ENCODE results near the gene NEDD1. TPM values are rescaled to one million over a fixed set of nuclear protein-coding genes. Genes with fewer than 3 reads are reported as not detected.

The NEDD1 gene
- total and polyA plus RNA-seq, 10 of the 15 experiments (the other 5 are each of a cell fraction or from before 2014, with no cell fraction given), result 15.9 to 52.6 (median 28.7) TPM

DNA sequence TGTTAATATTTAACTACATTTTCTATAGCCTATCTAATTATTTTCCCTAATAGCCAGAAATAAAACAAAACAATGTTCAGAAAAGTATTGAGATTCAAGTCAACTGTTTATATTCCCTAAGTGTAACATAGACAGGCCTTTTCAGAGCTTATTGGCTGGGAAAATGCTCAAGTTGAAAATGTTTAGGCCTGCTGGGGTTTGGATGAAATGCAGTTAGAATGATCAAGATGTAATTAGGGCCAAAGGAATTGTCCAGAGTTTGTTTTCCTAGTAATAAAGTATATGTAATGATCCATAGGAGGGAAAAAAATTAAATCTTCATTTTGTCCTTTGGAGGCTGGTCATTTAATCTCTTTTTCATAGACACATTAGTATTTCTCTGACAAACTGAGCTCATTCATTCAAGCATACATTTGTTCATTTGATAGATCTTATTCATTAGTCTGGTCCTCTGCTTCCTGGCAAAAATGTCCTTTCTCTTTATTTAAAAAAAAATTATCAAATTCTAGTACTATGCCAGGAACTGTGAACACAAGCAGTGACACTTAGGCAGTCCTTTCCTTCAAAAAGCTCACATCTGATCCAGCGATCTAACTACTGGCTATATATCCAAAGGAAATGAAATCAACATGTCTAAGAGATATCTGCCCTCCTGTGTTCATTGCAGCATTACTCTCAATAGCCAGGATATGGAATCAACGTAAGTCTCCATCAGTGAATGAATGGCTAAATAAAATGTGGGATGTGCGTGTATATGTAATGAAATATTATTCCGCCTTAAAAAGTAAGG lies 40.1 kb upstream of the NEDD1 start (continued):
- TF ChIP-seq JUND (IDR thresholded peaks at IDR 0.05; ENCODE audit: low read depth, low read length) (no peak), ZNF384 (IDR thresholded peaks at IDR 0.05; ENCODE audit: borderline replicate concordance, low read depth, low read length) (no peak), MEF2B (IDR thresholded peaks at IDR 0.05; ENCODE audit: partially characterized antibody, poor library complexity, severe bottlenecking) (no peak), HDAC2 (IDR thresholded peaks at IDR 0.05) (no peak), ATF7 (IDR thresholded peaks at IDR 0.05; ENCODE audit: low read depth) (no peak), BHLHE40 (IDR thresholded peaks at IDR 0.05; ENCODE audit: borderline replicate concordance in 1 of 2, low read depth in 2 of 2, low read length in 1 of 2) (no peak), NFYB (IDR thresholded peaks at IDR 0.05; ENCODE audit: insufficient read depth, low read depth, low read length) (no peak)
- TF ChIP-seq, protein P1, sequence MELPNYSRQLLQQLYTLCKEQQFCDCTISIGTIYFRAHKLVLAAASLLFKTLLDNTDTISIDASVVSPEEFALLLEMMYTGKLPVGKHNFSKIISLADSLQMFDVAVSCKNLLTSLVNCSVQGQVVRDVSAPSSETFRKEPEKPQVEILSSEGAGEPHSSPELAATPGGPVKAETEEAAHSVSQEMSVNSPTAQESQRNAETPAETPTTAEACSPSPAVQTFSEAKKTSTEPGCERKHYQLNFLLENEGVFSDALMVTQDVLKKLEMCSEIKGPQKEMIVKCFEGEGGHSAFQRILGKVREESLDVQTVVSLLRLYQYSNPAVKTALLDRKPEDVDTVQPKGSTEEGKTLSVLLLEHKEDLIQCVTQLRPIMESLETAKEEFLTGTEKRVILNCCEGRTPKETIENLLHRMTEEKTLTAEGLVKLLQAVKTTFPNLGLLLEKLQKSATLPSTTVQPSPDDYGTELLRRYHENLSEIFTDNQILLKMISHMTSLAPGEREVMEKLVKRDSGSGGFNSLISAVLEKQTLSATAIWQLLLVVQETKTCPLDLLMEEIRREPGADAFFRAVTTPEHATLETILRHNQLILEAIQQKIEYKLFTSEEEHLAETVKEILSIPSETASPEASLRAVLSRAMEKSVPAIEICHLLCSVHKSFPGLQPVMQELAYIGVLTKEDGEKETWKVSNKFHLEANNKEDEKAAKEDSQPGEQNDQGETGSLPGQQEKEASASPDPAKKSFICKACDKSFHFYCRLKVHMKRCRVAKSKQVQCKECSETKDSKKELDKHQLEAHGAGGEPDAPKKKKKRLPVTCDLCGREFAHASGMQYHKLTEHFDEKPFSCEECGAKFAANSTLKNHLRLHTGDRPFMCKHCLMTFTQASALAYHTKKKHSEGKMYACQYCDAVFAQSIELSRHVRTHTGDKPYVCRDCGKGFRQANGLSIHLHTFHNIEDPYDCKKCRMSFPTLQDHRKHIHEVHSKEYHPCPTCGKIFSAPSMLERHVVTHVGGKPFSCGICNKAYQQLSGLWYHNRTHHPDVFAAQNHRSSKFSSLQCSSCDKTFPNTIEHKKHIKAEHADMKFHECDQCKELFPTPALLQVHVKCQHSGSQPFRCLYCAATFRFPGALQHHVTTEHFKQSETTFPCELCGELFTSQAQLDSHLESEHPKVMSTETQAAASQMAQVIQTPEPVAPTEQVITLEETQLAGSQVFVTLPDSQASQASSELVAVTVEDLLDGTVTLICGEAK (IDR thresholded peaks at IDR 0.05; ENCODE audit: borderline replicate concordance), result no peak
